ENCODE results near the gene CD248.

The CD248 gene

GRCh38 chr11:66294626-66295620 lies 21.9 kb downstream of the CD248 start:
- DNase-seq (ENCODE audit: low spot score) = peak; percentile 25
- no peak for TF ChIP-seq CTCF (IDR thresholded peaks at IDR 0.05; ENCODE audit: extremely low read depth, missing control alignments)

GRCh38 chr11:66293777-66294625 lies 22.8 kb downstream of the CD248 start:
- peak; percentile 19 for DNase-seq (ENCODE audit: low spot score)

GRCh38 chr11:66293352-66293751 lies 23.5 kb downstream of the CD248 start:
- no peak for TF ChIP-seq CTCF (IDR thresholded peaks at IDR 0.05; ENCODE audit: extremely low read depth, missing control alignments)
- no peak for DNase-seq (ENCODE audit: low spot score)

More at GRCh38 chr11:66293777-66294625, 22.8 kb downstream of the CD248 start:
- TF ChIP-seq CTCF (IDR thresholded peaks at IDR 0.05; ENCODE audit: extremely low read depth, missing control alignments) = no peak

GRCh38 chr11:66292543-66293332 lies 24.1 kb downstream of the CD248 start:
- DNase-seq (ENCODE audit: low spot score) = no peak
- TF ChIP-seq CTCF (IDR thresholded peaks at IDR 0.05; ENCODE audit: extremely low read depth, missing control alignments) = no peak

GRCh38 chr11:66291706-66292542 lies 24.9 kb downstream of the CD248 start, which contains the start of gene TMEM151A:
Gene TMEM151A, plus strand, starts transcription at chr11:66291894. Its CDS starts 120 bp downstream, at chr11:66292014.
- no peak for TF ChIP-seq CTCF (IDR thresholded peaks at IDR 0.05; ENCODE audit: extremely low read depth, missing control alignments)
- DNase-seq (ENCODE audit: low spot score) = no peak

- DNase-seq (ENCODE audit: low spot score) = no peak
- no peak for TF ChIP-seq CTCF (IDR thresholded peaks at IDR 0.05; ENCODE audit: extremely low read depth, missing control alignments)
Observed at GRCh38 chr11:66291303-66291705, 25.5 kb downstream of the CD248 start.

Measured in GM20000 (cell line).